OCI-LY7 (cell line): ENCODE data around the gene RNF223.

ENCODE experiments used
- CTCF ChIP-seq: fragments of 200-600 bp; sonication (generic); conservative IDR thresholded peaks from 2 replicates; pipeline ENCODE4 v1.5.1; 2014; ENCODE audit warnings: mild to moderate bottlenecking, antibody characterized with exemption, low read length, moderate library complexity, mixed read lengths
- EZH2phosphoT487 ChIP-seq: fragments of 200-600 bp; sonication (generic); IDR thresholded peaks from 2 replicates; pipeline ENCODE4 v1.6.1; 2018; ENCODE audit warnings: low read depth, borderline replicate concordance, mild to moderate bottlenecking, mixed run types, antibody characterized with exemption, low read length, moderate library complexity, mixed read lengths

- TF ChIP-seq CTCF: no peak
- TF ChIP-seq EZH2phosphoT487: no peak
These were observed 23.5 kb downstream of the RNF223 start for GRCh38 chr1:1050577-1051052.
